Activated naive CD8-positive, alpha-beta T cell (primary cell): ENCODE data around the gene SBK2.
A peak's percentile ranks its signal among the peaks of the same experiment; 100 is the strongest.

Source experiments
- H3K27ac Mint-ChIP-seq: one replicate; pipeline ENCODE4 v1.8.0; 2021; ENCODE audit warnings: mixed read lengths
- H3K27me3 Mint-ChIP-seq: one replicate; pipeline ENCODE4 v1.8.0; 2021; ENCODE audit warnings: mixed read lengths
- H3K36me3 Mint-ChIP-seq: one replicate; pipeline ENCODE4 v1.8.0; 2021; ENCODE audit warnings: mixed read lengths
- H3K4me1 Mint-ChIP-seq: one replicate; pipeline ENCODE4 v1.8.0; 2021; ENCODE audit warnings: low read depth, mixed read lengths
- H3K4me3 Mint-ChIP-seq: one replicate; pipeline ENCODE4 v1.8.0; 2021; ENCODE audit warnings: mild to moderate bottlenecking, mixed read lengths
- H3K9me3 Mint-ChIP-seq: one replicate; pipeline ENCODE4 v1.8.0; 2021; ENCODE audit warnings: low read depth, mixed read lengths

SBK2 gene

DNA sequence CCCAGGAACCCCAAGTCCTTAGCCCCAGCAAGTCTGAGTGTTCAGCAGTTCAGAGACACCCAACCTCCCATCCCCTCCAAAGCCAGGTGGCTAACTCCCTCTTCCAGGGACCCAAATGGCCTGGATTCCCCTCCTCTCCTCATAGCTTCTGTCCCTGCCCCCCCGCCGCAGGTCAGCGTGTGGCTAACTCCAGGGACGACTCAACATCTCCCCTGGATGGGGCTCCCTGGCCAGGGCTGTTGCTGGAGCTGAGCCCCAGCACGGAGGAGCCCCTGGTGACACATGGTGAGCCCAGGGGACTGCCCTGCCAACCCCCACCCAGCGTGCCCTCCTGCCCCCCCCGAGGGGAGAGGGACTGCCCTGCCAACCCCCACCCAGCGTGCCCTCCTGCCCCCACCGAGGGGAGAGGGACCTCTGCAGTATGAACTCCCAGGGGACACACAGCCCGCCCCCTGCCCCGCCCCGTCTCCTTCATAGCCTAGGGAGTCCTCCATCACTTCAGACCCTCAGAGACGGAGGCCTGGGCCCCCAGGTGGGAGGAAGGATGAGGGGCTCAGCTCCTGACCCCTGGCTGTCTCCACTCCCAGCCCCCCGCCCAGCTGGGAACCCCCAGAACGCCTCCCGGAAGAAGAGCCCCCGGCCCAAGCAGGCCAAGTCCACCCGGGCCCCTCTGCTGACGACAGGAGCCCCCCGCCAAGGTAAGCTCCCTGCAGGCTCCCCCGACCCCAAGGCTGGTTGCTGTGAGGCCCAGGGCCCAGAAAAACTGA is 47.0 kb downstream of the SBK2 start:
- Mint-ChIP-seq H3K4me1 (peaks cover 13% of the 10 kb centered on the region), H3K27me3 (peaks cover 2% of the 10 kb centered on the region), H3K4me3 (no peak overlapping the region), H3K9me3 (no peaks in the 10 kb centered on the region), H3K27ac (no peak overlapping the region), H3K36me3 (no peaks in the 10 kb centered on the region)

DNA sequence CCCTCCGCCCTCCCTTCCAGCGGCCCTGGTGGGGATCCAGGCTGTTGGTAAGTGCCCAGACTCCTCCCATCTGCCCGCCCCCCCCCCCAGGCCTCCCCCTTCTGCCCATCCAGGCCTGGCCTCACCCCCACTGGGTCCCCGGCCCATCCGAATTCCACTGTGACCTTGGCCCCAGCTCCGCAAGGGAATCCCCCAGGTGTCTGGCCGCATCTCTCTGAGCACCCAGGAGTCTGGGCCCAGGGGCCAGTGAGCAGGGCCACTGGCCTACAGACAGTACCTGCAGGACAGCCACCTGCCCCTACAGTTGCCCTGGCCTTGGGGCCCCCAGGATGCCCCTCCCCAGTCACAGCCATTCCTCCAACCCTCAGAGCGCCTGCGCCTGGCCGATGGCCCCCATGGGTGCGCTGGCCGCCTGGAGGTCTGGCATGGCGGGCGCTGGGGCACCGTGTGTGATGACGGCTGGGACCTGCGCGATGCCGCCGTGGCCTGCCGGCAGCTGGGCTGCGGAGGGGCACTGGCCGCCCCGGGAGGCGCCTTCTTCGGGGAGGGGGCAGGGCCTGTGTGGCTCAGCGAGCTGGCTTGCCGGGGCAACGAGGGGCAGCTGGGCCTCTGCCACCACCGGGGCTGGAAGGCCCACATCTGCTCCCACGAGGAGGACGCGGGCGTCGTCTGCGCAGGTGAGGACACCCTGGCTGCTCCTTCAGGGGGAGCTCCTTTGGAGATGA is 47.8 kb downstream of the SBK2 start:
- peaks cover 13% of the 10 kb centered on the region for H3K4me1 Mint-ChIP-seq
- H3K27ac Mint-ChIP-seq: no peak overlapping the region
- H3K4me3 Mint-ChIP-seq: no peak overlapping the region
- no peaks in the 10 kb centered on the region for H3K36me3 Mint-ChIP-seq
- no peaks in the 10 kb centered on the region for H3K9me3 Mint-ChIP-seq
- peaks cover 2% of the 10 kb centered on the region for H3K27me3 Mint-ChIP-seq

DNA sequence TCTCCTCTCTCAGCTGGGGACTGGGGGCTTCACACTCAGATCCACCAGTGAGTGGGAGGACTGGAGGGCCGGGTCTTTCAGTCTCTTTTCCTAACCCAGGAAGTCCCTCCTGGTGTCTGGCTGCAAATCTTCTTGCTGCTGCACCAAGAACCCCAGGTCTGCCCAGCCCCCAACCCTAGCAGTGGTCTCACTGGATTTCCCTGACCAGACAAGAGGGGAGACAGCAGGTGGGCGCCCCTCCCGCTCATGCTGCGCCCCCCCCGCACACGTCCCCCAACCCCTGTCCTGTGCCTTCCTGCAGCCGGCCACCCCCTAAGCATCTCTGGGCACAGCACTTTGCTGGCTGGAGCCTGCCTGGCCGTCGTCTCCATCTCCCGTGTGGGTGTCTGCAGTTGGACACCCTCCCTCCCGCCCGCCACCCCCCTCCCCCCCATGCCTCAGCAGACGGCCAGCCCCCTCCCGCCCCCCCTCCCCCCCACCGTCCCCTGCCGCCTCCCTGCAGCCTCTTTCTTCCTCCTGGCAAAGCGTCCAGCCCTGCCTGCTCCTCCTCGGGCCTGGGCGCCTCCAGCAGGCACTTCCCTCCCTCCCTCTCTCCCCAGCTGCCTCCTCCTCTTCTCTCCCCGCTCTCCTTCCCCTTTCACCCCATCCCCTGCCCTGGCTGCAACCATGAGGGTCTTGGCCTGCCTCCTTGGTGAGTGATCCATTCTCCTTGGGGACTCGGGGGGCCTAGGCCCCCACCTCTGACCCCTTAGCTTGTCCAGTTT is 48.8 kb downstream of the SBK2 start, which contains the start of gene SSC5D:
Gene SSC5D (plus strand): TSS at position 513 of the 764 bp plus-strand sequence. CDS start 154 bp downstream, at position 667.
- Mint-ChIP-seq H3K4me1 (peaks cover 13% of the 10 kb centered on the region), H3K4me3 (no peak within 1 kb of the TSS), H3K27ac (peak within 1 kb of the TSS; percentile 61), H3K9me3 (no peaks in the 10 kb centered on the region), H3K27me3 (peaks cover 2% of the 10 kb centered on the region), H3K36me3 (no peaks in the 10 kb centered on the region)

DNA sequence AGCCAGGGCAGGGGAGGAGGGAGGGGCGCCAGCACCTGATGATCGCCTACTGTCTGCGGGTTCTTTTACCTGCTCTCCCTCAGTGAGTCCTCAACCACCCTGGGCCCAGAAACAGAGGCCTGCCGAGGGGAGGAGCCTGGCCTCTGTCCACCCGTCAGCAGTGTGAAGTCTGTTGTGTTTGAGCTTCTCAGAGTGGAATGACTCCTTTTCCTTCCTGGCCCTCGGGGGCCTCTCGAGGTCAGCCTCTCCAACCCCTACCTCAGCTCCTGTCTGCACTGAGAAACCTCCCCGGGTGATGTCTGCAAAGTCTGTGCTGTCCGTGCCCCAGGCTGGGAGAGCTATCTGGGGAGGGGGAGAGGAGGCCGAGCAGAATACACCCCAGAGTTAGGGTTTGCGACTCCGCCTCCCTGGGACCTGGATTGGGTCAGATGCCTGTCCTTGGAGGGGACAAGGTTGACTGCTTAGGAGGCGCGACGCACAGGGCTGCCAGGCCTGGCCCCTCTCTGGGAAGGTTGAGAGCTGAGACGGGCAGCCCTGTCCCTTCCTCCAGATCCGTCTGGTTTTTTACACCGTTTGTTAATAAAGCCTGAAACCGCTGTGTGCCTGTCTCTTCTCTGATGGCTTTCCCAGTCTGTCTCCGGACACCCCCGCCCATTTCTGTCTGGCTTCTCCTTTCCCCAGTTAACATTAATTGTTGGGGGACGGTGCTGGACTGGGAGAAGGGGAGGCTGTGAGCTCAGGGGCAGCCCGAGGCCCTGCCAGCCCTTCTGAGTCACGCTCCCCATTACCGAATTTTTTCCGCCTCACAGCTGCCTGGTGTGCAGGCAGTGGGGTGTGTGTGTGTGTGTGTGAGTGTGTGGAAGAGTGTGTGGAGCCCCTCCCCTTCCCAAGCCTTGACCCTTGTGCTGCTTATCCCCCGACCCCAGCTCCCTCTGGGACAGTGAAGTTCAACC is 49.7 kb downstream of the SBK2 start:
- Mint-ChIP-seq H3K36me3 (no peaks in the 10 kb centered on the region), H3K27me3 (no peaks in the 10 kb centered on the region), H3K4me3 (peak overlapping the region; percentile 10), H3K4me1 (peaks cover 13% of the 10 kb centered on the region), H3K9me3 (no peaks in the 10 kb centered on the region), H3K27ac (peak overlapping the region; percentile 61)

DNA sequence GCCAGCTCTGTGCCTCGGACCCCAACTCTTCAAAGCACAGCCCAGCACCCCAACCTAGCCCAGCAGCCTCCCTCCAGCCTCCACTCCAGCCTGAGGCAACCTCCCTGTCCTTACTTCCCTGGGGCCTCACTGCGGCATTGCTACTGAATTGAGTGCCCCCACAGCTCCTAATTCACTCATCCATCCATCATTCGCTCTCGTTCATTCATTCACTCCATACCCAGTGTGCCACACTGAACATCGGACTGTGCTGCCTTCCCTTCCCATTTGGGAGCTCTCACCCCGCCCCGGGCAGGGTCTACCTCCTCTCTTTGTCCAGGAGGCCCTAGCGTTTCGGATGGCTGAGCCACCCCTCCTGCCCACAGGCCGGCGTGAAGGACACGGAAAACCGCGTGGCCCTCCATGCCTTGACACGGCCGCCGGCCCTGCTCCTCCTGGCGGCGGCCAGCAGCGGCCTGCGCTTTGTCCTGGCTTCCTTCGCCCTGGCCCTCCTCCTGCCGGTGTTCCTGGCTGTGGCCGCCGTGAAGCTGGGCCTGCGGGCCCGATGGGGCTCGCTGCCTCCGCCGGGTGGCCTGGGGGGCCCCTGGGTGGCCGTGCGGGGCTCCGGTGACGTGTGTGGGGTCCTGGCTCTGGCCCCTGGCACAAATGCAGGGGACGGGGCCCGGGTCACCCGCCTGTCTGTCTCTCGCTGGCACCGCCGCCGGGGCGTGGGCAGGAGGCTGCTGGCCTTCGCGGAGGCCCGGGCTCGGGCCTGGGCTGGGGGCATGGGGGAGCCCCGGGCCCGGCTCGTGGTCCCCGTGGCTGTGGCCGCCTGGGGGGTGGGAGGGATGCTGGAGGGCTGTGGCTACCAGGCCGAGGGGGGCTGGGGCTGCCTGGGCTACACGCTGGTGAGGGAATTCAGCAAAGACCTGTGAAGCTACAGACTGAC is 50.6 kb downstream of the SBK2 start:
- no peaks in the 10 kb centered on the region for H3K27me3 Mint-ChIP-seq
- H3K4me1 Mint-ChIP-seq: peaks cover 13% of the 10 kb centered on the region
- H3K27ac Mint-ChIP-seq: peak overlapping the region; percentile 86
- H3K9me3 Mint-ChIP-seq: no peaks in the 10 kb centered on the region
- no peaks in the 10 kb centered on the region for H3K36me3 Mint-ChIP-seq
- peak overlapping the region; percentile 76 for H3K4me3 Mint-ChIP-seq

DNA sequence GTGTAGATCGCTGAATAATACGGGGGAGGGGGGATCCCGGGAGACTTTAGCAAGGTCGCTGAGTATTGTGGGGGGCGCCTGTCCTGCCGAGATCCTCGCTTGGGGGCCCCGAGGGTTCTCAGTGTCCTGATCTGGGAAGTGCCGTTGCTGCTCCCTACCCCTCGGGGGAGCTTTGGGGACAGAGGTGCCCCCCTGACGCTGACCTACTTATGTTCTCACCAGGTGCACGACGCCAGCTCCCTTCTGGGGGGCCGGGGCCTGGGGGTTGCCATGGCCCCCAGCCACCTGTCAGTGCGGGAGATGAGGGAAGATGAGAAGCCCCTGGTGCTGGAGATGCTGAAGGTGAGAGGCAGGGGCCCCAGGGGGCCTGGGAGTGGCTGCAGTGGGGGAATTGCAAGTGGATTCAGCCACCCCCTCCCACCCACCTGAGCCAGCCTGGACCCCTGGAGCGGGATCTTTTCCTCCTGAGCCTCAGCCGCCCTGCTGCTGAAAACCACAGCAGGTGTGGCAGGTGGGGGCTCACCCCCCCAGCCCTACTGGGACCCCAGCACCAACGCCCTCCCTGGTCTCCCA is 51.4 kb downstream of the SBK2 start:
- Mint-ChIP-seq H3K9me3 (no peaks in the 10 kb centered on the region), H3K36me3 (no peaks in the 10 kb centered on the region), H3K4me1 (peaks cover 13% of the 10 kb centered on the region), H3K27ac (peak overlapping the region; percentile 86), H3K4me3 (peak overlapping the region; percentile 76), H3K27me3 (no peaks in the 10 kb centered on the region)

DNA sequence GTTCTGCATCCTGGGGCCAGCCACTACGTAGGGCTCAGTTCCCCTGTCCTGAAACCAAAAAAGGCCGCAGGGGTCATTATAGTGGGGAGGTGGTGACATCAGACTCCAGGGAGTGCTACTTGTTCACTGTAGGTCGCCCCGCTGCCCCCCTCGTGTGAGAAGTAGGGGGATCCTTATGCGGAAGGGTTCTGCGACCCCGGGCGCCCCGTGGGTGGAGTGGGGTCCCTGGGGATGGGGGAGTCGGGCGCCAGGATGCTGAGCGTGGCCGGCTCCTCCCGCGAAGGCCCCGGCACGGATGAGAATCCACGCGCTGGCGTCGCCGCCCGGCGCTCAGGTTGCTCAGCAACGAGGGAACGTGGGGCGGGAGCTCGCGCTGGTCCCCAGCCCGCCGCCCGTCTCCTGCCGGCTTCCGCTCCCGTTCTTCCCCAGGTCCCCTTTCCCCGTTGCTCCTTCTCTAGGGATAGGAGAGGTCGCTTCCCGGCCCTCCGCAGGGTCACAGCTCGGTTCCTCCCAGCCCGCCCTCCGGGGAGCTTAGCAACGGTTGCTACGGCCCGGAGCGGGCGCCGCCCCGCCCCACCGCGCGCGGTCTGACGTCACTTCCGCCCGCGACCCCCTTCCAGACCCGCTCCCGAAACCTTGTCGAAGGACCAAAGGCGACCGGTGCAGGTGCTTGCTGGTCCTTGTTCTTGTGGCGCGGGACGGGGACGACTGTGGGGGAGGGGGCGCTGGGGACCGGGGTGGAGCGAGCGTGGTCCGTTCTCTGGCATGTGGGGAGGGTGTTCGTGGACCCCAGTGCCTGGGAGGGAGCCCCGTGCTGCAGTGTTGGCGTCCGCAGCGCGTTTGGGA is 52.1 kb downstream of the SBK2 start, which contains the start of gene NAT14:
Gene NAT14 (plus strand): TSS at position 596 of the 846 bp plus-strand sequence. CDS start 521 bp downstream, outside the sequence.
- Mint-ChIP-seq H3K4me1 (peaks cover 16% of the 10 kb centered on the region), H3K27me3 (no peaks in the 10 kb centered on the region), H3K4me3 (peak within 1 kb of the TSS; percentile 76), H3K27ac (peak within 1 kb of the TSS; percentile 86), H3K9me3 (no peaks in the 10 kb centered on the region), H3K36me3 (no peaks in the 10 kb centered on the region)

DNA sequence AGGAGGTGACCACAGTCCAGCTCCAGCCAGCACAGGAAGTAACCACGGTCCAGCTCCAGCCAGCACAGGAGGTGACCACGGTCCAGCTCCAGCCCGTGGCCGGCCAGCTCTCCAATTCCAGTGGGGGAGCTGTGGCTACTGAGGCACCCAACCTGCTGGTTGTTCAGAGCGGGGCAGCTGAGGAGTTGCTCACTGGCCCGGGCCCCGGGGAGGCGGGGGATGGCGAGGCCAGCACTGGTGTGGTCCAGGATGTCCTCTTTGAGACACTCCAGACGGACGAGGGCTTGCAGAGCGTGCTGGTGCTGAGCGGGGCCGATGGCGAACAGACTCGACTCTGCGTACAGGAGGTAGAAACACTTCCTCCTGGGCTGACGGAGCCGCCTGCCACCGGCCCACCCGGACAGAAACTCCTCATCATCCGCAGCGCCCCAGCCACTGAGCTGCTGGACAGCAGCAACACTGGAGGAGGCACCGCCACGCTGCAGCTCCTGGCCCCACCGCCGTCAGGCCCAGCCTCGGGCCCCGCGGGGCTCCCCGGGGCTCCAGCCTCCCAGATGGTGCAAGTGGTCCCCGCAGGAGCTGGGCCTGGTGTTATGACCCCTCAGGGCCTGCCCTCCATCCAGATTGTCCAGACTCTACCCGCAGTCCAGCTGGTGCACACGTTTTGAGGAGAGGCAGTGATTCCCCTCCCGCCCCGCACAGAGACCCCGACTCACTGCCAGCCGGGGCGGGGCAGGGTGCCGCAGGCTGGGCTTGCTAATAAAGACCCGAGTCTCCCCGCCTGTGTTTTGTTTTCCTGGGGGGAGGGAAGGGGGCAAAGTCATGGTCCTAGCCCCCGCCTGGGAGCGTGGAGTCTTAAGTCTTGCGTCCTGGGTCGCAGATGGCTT is 53.0 kb downstream of the SBK2 start:
- no peaks in the 10 kb centered on the region for H3K27me3 Mint-ChIP-seq
- H3K4me1 Mint-ChIP-seq: peaks cover 24% of the 10 kb centered on the region
- H3K9me3 Mint-ChIP-seq: no peaks in the 10 kb centered on the region
- no peaks in the 10 kb centered on the region for H3K36me3 Mint-ChIP-seq
- peak overlapping the region; percentile 42 for H3K4me3 Mint-ChIP-seq
- H3K27ac Mint-ChIP-seq: no peak overlapping the region

DNA sequence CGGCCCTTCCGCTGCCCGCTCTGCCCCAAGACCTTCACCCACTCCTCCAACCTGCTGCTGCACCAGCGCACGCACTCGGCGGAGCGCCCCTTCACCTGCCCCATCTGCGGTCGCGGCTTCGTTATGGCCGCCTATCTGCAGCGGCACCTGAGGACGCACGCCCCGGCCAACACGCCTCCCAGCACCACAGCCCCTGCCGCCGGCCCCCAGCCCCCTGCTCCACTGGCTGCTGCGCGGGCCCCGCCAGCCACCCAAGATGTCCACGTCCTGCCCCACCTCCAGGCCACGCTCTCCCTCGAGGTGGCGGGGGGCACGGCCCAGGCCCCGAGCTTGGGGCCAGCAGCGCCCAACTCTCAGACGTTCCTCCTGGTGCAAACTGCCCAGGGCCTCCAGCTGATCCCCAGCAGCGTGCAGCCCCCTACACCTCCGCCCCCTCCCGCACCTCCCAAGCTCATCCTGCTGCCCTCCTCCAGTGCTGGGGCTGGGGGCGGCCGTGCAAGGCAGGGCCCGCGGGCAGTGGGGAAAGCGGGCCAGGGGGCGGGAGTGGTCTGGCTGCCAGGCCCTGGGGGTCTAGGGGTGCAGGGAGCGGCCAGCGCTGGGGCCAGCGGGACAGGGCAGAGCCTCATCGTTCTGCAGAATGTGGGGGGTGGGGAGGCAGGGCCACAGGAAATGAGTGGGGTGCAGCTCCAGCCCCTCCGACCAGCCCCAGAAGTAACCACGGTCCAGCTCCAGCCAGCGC is 53.8 kb downstream of the SBK2 start:
- Mint-ChIP-seq H3K27me3 (no peaks in the 10 kb centered on the region), H3K9me3 (no peaks in the 10 kb centered on the region), H3K4me1 (peaks cover 30% of the 10 kb centered on the region), H3K27ac (no peak overlapping the region), H3K4me3 (no peak overlapping the region), H3K36me3 (no peaks in the 10 kb centered on the region)

DNA sequence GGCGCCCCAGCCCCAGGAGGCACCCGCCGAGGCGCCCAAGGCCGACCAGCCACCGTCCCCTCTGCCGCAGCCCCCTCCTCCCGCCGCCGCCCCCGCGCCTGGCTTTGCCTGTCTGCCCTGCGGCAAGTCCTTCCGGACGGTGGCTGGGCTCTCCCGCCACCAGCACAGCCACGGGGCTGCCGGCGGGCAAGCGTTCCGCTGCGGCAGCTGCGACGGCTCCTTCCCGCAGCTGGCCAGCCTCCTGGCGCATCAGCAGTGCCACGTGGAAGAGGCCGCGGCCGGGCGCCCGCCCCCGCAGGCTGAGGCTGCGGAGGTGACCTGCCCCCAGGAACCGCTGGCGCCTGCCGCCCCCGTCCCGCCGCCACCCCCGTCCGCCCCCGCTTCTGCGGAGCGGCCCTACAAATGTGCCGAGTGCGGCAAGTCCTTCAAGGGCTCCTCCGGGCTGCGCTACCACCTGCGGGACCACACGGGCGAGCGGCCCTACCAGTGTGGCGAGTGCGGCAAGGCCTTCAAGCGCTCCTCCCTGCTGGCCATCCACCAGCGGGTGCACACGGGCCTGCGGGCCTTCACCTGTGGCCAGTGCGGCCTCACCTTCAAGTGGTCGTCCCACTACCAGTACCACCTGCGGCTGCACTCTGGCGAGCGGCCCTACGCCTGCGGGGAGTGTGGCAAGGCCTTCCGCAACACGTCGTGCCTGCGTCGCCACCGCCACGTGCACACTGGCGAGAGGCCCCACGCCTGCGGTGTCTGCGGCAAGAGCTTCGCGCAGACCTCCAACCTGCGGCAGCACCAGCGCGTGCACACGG is 54.6 kb downstream of the SBK2 start:
- H3K36me3 Mint-ChIP-seq: no peaks in the 10 kb centered on the region
- H3K9me3 Mint-ChIP-seq: no peaks in the 10 kb centered on the region
- H3K4me3 Mint-ChIP-seq: no peak overlapping the region
- no peak overlapping the region for H3K27ac Mint-ChIP-seq
- H3K27me3 Mint-ChIP-seq: no peaks in the 10 kb centered on the region
- peaks cover 33% of the 10 kb centered on the region for H3K4me1 Mint-ChIP-seq

DNA sequence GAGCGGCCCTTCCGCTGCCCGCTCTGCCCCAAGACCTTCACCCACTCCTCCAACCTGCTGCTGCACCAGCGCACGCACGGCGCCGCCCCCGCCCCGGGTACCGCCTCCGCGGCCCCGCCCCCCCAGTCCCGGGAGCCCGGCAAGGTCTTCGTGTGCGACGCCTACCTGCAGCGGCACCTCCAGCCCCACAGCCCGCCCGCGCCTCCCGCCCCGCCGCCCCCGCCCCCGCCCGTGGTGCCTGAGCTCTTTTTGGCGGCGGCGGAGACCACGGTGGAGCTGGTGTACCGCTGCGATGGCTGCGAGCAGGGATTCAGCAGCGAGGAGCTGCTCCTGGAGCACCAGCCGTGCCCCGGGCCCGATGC is 55.2 kb downstream of the SBK2 start:
- Mint-ChIP-seq H3K4me1 (peaks cover 30% of the 10 kb centered on the region), H3K4me3 (no peak overlapping the region), H3K27ac (no peak overlapping the region), H3K9me3 (no peaks in the 10 kb centered on the region), H3K36me3 (no peaks in the 10 kb centered on the region), H3K27me3 (no peaks in the 10 kb centered on the region)
